ENCODE results near the gene C22orf31.

DNA sequence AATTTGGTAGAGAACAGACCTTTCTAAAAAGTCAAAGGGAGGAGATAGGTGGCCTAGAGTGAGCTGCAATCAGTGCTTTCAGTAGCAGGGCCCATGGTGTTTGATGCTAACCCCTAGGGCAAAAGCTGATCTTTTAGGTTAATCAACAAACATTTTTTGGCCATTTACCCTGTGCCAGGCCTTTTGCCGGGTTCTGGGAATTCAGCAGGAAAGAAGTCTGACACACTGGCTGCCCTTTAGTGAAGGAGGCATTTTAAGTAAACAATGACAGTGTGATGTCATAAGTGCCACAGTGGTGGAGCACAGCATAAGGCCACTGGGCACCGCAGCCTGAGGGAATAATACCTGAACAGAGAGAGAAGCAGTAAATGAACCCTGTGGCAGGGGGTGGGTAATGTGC, 29.0 kb downstream of the C22orf31 start:
- TF ChIP-seq EZH2 (IDR thresholded peaks at IDR 0.05; ENCODE audit: borderline replicate concordance, low read depth, low read length, severe bottlenecking) (no peak), POLR2A (IDR thresholded peaks at IDR 0.05; ENCODE audit: low read depth, low read length) (no peak), POLR2AphosphoS5 (IDR thresholded peaks at IDR 0.05; ENCODE audit: insufficient read depth, low read depth, low read length) (no peak), GATA2 (IDR thresholded peaks at IDR 0.05; ENCODE audit: insufficient read depth, insufficient read length, low read depth, low read length) (no peak), FOS (IDR thresholded peaks at IDR 0.05; ENCODE audit: borderline replicate concordance, insufficient read depth, low read length) (no peak)
- TF ChIP-seq, protein P1, sequence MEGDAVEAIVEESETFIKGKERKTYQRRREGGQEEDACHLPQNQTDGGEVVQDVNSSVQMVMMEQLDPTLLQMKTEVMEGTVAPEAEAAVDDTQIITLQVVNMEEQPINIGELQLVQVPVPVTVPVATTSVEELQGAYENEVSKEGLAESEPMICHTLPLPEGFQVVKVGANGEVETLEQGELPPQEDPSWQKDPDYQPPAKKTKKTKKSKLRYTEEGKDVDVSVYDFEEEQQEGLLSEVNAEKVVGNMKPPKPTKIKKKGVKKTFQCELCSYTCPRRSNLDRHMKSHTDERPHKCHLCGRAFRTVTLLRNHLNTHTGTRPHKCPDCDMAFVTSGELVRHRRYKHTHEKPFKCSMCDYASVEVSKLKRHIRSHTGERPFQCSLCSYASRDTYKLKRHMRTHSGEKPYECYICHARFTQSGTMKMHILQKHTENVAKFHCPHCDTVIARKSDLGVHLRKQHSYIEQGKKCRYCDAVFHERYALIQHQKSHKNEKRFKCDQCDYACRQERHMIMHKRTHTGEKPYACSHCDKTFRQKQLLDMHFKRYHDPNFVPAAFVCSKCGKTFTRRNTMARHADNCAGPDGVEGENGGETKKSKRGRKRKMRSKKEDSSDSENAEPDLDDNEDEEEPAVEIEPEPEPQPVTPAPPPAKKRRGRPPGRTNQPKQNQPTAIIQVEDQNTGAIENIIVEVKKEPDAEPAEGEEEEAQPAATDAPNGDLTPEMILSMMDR (IDR thresholded peaks at IDR 0.05; ENCODE audit: extremely low read depth in 1 of 2, insufficient read depth in 1 of 2, low read depth in 1 of 2, low read length in 2 of 2): no peak
